ENCODE results near the gene NRG3. TPM values are rescaled to one million over a fixed set of nuclear protein-coding genes. Genes with fewer than 3 reads are reported as not detected.

The NRG3 gene
- total RNA-seq, 1 donor from 2014 or later: 2.6 TPM

GRCh38 chr10:82452046-82452445 lies 577.1 kb downstream of the NRG3 start:
- Histone ChIP-seq H3K27ac (no peak overlapping the region), H3K9me3 (no peaks in the 10 kb centered on the region), H3K4me1 (no peaks in the 10 kb centered on the region), H3K27me3 (ENCODE audit: low read depth) (no peaks in the 10 kb centered on the region), H3K36me3 (no peaks in the 10 kb centered on the region), H3K4me3 (no peak overlapping the region)
- intact Hi-C loops (cut with DNase I): no loop called here
- no peak for DNase-seq
- no peak for ATAC-seq
- TF ChIP-seq CTCF (IDR thresholded peaks at IDR 0.05): no peak

GRCh38 chr10:82452676-82453075 lies 577.7 kb downstream of the NRG3 start:
- ATAC-seq: no peak
- TF ChIP-seq CTCF (IDR thresholded peaks at IDR 0.05): no peak
- intact Hi-C loops (cut with DNase I): no loop called here
- Histone ChIP-seq H3K27ac (no peak overlapping the region), H3K27me3 (ENCODE audit: low read depth) (no peaks in the 10 kb centered on the region), H3K36me3 (no peaks in the 10 kb centered on the region), H3K4me1 (no peaks in the 10 kb centered on the region), H3K4me3 (no peak overlapping the region), H3K9me3 (no peaks in the 10 kb centered on the region)
- DNase-seq: no peak

GRCh38 chr10:82453678-82454293 lies 578.8 kb downstream of the NRG3 start:
- TF ChIP-seq CTCF (IDR thresholded peaks at IDR 0.05): no peak
- ATAC-seq (no peak), DNase-seq (no peak)
- Histone ChIP-seq H3K9me3 (no peaks in the 10 kb centered on the region), H3K36me3 (no peaks in the 10 kb centered on the region), H3K27me3 (ENCODE audit: low read depth) (no peaks in the 10 kb centered on the region), H3K4me1 (no peaks in the 10 kb centered on the region), H3K4me3 (no peak overlapping the region), H3K27ac (no peak overlapping the region)
- intact Hi-C loops (cut with DNase I): no loop called here

- intact Hi-C loops (cut with DNase I): no loop called here
- Histone ChIP-seq H3K27me3 (ENCODE audit: low read depth) (no peaks in the 10 kb centered on the region), H3K4me3 (no peak overlapping the region), H3K4me1 (no peaks in the 10 kb centered on the region), H3K9me3 (no peaks in the 10 kb centered on the region), H3K27ac (no peak overlapping the region), H3K36me3 (no peaks in the 10 kb centered on the region)
- TF ChIP-seq CTCF (IDR thresholded peaks at IDR 0.05): no peak
- DNase-seq (no peak), ATAC-seq (no peak)
Observed at GRCh38 chr10:82462910-82463551, 588.0 kb downstream of the NRG3 start.

GRCh38 chr10:82463614-82464013 lies 588.6 kb downstream of the NRG3 start:
- Histone ChIP-seq H3K4me1 (no peaks in the 10 kb centered on the region), H3K9me3 (no peaks in the 10 kb centered on the region), H3K36me3 (no peaks in the 10 kb centered on the region), H3K27me3 (ENCODE audit: low read depth) (no peaks in the 10 kb centered on the region), H3K4me3 (no peak overlapping the region), H3K27ac (no peak overlapping the region)
- intact Hi-C loops (cut with DNase I): no loop called here
- ATAC-seq (no peak), DNase-seq (no peak)
- TF ChIP-seq CTCF (IDR thresholded peaks at IDR 0.05): no peak
